MCF 10A (cell line): ENCODE results near the gene PHLPP1. TPM values are rescaled to one million over a fixed set of nuclear protein-coding genes. Genes with fewer than 3 reads are reported as not detected.

Experiments
- BruUV-seq: library from RNA; stranded (reverse); fragments of 400-500 nt; replicated peaks from 2 replicates; lab custom pipeline; 2021; lab: Mats Ljungman, UMichigan
- CTCF ChIA-PET: fragments of 300-600 bp; sonication (Branson Sonifier 250); formaldehyde crosslinking; extraction: SDS; loops from one replicate; lab custom pipeline; 2021; ENCODE audit warnings: antibody characterized with exemption, inconsistent platforms; lab: Yijun Ruan, JAX
- POLR2A ChIA-PET: fragments of 300-600, 350-650 bp; sonication (Branson Sonifier 250); formaldehyde crosslinking; extraction: SDS; loops from one replicate; lab custom pipeline; 2020; ENCODE audit warnings: antibody characterized with exemption, inconsistent platforms; lab: Yijun Ruan, JAX
- DNase-seq: peaks from one replicate; pipeline ENCODE4 v3.0.0-alpha.2; 2018; ENCODE audit not compliant: unreplicated experiment
- H3K27ac Mint-ChIP-seq: one replicate; pipeline ENCODE4 v1.8.0; 2022; ENCODE audit warnings: mild to moderate bottlenecking, low read depth, mixed read lengths; ENCODE audit not compliant: unreplicated experiment
- H3K27me3 Mint-ChIP-seq: one replicate; pipeline ENCODE4 v1.8.0; 2022; ENCODE audit warnings: mixed read lengths; ENCODE audit not compliant: insufficient read depth, unreplicated experiment
- H3K36me3 Mint-ChIP-seq: one replicate; pipeline ENCODE4 v1.8.0; 2022; ENCODE audit warnings: mild to moderate bottlenecking, moderate library complexity, mixed read lengths; ENCODE audit not compliant: insufficient read depth, unreplicated experiment
- H3K4me1 Mint-ChIP-seq: one replicate; pipeline ENCODE4 v1.8.0; 2022; ENCODE audit warnings: mixed read lengths; ENCODE audit not compliant: insufficient read depth, unreplicated experiment
- H3K4me3 Mint-ChIP-seq: one replicate; pipeline ENCODE4 v1.8.0; 2022; ENCODE audit warnings: mild to moderate bottlenecking, moderate library complexity, mixed read lengths; ENCODE audit not compliant: unreplicated experiment
- H3K9me3 Mint-ChIP-seq: one replicate; pipeline ENCODE4 v1.8.0; 2022; ENCODE audit warnings: mixed read lengths; ENCODE audit not compliant: unreplicated experiment
- CTCF ChIP-seq: fragments of 200-600 bp; IDR thresholded peaks from one replicate; pipeline ENCODE4 v1.8.0; 2022; ENCODE audit warnings: antibody characterized with exemption, mild to moderate bottlenecking; ENCODE audit not compliant: unreplicated experiment
- intact Hi-C: fragments of 100-400 bp; cut with micrococcal nuclease; formaldehyde crosslinking; loops from 2 replicates; pipeline ENCODE4 v1.14.1; 2022
- total RNA-seq: library from RNA; stranded (reverse); gene quantifications from 2 replicates; pipeline ENCODE4 v1.2.3, GENCODE V29; 2022

PHLPP1 gene
- total RNA-seq, 1 experiment from 2014 or later = 13.1 TPM

- intact Hi-C loops = no loop called here
- Mint-ChIP-seq H3K4me1 (peaks cover 6% of the 10 kb centered on the region), H3K9me3 (no peaks in the 10 kb centered on the region), H3K27me3 (peaks cover 13% of the 10 kb centered on the region), H3K27ac (no peak overlapping the region), H3K36me3 (no peaks in the 10 kb centered on the region), H3K4me3 (no peak overlapping the region)
- DNase-seq = no peak
- POLR2A ChIA-PET = no interaction called here
- CTCF ChIA-PET = no interaction called here
- TF ChIP-seq CTCF = peak; percentile 6
- BruUV-seq = no TSS peak
Observed at GRCh38 chr18:62991959-62992358, 276.6 kb downstream of the PHLPP1 start.

GRCh38 chr18:62992877-62993365 lies 277.6 kb downstream of the PHLPP1 start:
- no TSS peak for BruUV-seq
- no peaks in the 10 kb centered on the region for H3K9me3 Mint-ChIP-seq
- H3K27ac Mint-ChIP-seq = no peak overlapping the region
- POLR2A ChIA-PET = no interaction called here
- H3K27me3 Mint-ChIP-seq = peaks cover 21% of the 10 kb centered on the region
- TF ChIP-seq CTCF = no peak
- CTCF ChIA-PET = interaction anchor here (0.6 to 2.5 kb wide), 4 partner anchors 10 to 534 kb away, joined by 3 to 14 read pairs (median 4); no protein-coding TSS in a partner anchor
- intact Hi-C loops = no loop called here
- H3K4me3 Mint-ChIP-seq = no peak overlapping the region
- H3K36me3 Mint-ChIP-seq = no peaks in the 10 kb centered on the region
- DNase-seq = no peak
- H3K4me1 Mint-ChIP-seq = peaks cover 6% of the 10 kb centered on the region

- no peak for DNase-seq
- CTCF ChIA-PET = interaction anchor here (0.6 kb wide), 1 partner anchor 400 kb away, joined by 3 read pairs; no protein-coding TSS in a partner anchor
- intact Hi-C loops = no loop called here
- H3K4me1 Mint-ChIP-seq = peaks cover 5% of the 10 kb centered on the region
- POLR2A ChIA-PET = no interaction called here
- H3K27ac Mint-ChIP-seq = no peak overlapping the region
- no TSS peak for BruUV-seq
- H3K27me3 Mint-ChIP-seq = peaks cover 34% of the 10 kb centered on the region
- H3K4me3 Mint-ChIP-seq = no peak overlapping the region
- no peaks in the 10 kb centered on the region for H3K36me3 Mint-ChIP-seq
- TF ChIP-seq CTCF = no peak
- no peaks in the 10 kb centered on the region for H3K9me3 Mint-ChIP-seq
Observed at GRCh38 chr18:62996566-62996965, 281.2 kb downstream of the PHLPP1 start.

GRCh38 chr18:62997076-62997475 lies 281.7 kb downstream of the PHLPP1 start:
- H3K4me3 Mint-ChIP-seq = no peak overlapping the region
- H3K36me3 Mint-ChIP-seq = no peaks in the 10 kb centered on the region
- H3K4me1 Mint-ChIP-seq = peaks cover 5% of the 10 kb centered on the region
- intact Hi-C loops = no loop called here
- no peak for DNase-seq
- no peak overlapping the region for H3K27ac Mint-ChIP-seq
- no TSS peak for BruUV-seq
- ChIA-PET CTCF (no interaction called here), POLR2A (no interaction called here)
- no peaks in the 10 kb centered on the region for H3K9me3 Mint-ChIP-seq
- TF ChIP-seq CTCF = no peak
- peaks cover 34% of the 10 kb centered on the region for H3K27me3 Mint-ChIP-seq
